Measurements from ENCODE around the gene PKM.
"Not testable (repeated sequence)": the region's sequence is repeated elsewhere in the genome, so short reads cannot be mapped to it uniquely, and the experiment has no call there.

PKM gene

DNA sequence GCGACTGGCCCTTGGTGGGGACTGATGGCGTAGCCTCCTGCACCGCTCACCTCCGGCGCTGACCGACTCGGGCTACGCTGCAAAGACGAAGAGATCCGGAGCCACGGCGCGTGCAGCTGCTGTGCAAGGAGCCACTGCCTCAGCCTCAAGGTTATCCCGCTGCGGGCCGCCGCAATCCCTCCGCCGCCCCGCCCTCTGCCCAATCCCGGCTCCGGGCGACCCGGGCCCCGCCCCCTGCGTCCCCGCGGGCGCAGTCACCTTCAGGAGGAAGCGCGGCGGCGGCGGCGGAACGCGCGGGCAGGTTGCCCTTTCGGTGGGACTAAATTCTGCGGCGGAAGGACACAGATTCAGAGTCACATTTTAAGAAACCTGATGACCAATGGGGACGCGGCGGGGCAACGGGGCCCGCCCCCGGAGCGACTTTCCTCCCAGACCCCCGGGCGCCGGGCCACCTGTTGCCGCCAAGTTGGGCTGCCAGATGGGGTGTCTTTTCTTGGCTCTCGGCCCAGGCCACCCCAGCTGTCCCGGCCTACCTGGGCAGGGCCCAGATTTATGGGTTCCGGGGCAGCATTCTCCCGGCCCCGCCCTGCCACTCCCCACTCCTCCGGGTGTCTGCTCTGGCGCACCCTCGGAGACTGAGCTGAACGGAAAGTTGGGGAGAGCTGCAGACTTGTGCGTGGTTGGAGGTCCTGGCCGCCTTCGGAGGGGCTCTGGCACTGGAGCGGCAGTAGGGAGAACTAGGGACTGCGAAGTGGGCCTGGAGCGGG lies at the start of gene PKM:
Gene PKM (minus strand): TSS at position 125 of the 767 bp plus-strand sequence. CDS start 12,093 bp downstream, outside the sequence.
- H3K4me3 ChIP-seq (ENCODE audit: low read depth, low read length), result peak within 1 kb of the TSS; percentile 87
- TF ChIP-seq, protein P1, sequence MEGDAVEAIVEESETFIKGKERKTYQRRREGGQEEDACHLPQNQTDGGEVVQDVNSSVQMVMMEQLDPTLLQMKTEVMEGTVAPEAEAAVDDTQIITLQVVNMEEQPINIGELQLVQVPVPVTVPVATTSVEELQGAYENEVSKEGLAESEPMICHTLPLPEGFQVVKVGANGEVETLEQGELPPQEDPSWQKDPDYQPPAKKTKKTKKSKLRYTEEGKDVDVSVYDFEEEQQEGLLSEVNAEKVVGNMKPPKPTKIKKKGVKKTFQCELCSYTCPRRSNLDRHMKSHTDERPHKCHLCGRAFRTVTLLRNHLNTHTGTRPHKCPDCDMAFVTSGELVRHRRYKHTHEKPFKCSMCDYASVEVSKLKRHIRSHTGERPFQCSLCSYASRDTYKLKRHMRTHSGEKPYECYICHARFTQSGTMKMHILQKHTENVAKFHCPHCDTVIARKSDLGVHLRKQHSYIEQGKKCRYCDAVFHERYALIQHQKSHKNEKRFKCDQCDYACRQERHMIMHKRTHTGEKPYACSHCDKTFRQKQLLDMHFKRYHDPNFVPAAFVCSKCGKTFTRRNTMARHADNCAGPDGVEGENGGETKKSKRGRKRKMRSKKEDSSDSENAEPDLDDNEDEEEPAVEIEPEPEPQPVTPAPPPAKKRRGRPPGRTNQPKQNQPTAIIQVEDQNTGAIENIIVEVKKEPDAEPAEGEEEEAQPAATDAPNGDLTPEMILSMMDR (conservative IDR thresholded peaks at IDR 0.05; ENCODE audit: low read depth, low read length), result no peak

DNA sequence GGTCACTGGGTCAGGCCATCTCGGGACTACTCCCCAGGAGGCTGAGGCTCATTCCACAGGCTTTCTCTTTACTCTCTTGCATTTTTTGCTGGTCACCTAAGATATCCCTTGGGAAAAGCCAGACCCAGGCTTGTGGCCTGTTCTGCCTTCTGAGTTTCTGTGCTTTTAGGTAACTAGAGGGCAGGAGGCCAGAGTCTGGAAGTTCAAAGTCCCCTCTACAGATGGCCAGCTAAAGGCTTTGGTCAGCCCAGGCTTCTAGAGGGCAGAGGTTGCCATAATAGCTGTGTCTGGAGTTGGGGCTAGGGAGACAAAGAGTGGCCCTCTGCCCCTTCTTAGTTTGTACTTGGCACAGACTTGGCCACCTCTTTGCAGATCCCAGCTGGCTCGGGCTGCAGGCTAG lies 49.8 kb upstream of the PKM start:
- TF ChIP-seq, protein P1 (conservative IDR thresholded peaks at IDR 0.05; ENCODE audit: low read depth, low read length), result no peak
- H3K4me3 ChIP-seq (ENCODE audit: low read depth, low read length), result no peak overlapping the region
- no peak for DNase-seq (ENCODE audit: low read depth)

More for the DNA sequence above, at the start of gene PKM:
- DNase-seq (ENCODE audit: low read depth), result peak; percentile 97

DNA sequence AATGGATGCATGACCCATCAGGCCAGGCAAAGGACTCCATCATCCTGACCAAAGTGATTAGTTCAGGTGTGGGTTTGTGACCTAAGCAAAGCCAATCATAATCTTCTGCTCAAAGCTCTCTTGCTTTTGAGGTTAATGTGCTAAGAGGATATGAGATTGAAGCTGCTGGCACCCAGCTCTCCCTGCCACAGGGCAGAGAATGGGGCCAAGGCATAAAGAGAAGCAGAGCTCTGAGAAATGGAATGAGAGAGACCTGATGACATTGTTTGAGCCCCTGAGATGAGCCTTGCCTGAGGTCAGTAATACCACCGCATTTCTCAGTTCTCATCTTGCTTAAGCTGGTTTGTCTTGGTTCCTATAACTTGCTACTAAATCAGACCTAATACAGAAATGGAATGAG lies 47.7 kb upstream of the PKM start:
- DNase-seq (ENCODE audit: low read depth), result no peak
- TF ChIP-seq, protein P1 (conservative IDR thresholded peaks at IDR 0.05; ENCODE audit: low read depth, low read length), result no peak
- H3K4me3 ChIP-seq (ENCODE audit: low read depth, low read length), result no peak overlapping the region

DNA sequence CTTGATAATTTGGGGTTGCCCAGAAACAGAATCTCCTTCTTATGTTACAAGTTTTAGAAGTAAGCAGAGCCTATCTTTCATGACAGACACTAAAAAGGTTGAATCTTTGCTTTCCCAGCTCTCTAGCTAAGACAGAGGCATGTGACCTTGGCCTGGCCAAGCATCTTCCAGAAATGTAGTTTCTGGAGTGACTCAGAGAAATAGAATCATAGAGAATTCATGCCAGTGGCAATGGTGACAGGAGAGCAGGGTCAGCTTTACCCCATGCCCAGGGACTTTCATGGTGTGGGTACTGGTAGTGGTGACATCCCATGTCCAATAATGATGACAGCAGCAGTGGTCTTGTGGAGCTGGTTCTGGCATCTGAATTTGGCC lies 45.3 kb upstream of the PKM start:
- peak; percentile 5 for DNase-seq (ENCODE audit: low read depth)
- H3K4me3 ChIP-seq (ENCODE audit: low read depth, low read length), result no peak overlapping the region
- TF ChIP-seq, protein P1 (conservative IDR thresholded peaks at IDR 0.05; ENCODE audit: low read depth, low read length), result no peak

DNA sequence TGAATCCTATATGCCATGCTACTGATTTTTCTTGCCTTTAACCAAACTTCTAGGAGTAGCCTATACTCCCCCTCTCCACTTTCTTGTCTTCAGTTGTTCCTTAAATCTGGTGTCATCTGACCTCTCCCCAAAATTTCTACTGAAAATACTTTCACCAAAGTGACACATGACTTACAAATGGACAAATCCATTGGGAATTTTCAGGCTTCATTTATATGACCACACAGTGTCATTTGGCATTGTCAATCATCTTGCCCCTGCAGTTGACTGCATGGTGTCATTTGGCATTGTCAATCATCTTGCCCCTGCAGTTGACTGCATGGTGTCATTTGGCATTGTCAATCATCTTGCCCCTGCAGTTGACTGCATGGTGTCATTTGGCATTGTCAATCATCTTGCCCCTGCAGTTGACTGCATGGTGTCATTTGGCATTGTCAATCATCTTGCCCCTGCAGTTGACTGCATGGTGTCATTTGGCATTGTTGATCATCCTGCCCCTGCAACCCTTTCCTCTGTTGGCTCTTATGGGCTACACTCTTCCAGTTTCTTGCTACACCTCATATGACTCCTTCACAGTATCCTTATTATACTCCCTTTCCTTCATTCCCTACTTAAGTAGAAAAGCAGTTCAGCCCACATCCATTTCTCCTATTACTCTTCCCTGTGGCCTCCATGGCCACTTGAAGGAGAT lies 44.8 kb upstream of the PKM start:
- H3K4me3 ChIP-seq (ENCODE audit: low read depth, low read length), result not testable (repeated sequence)

DNA sequence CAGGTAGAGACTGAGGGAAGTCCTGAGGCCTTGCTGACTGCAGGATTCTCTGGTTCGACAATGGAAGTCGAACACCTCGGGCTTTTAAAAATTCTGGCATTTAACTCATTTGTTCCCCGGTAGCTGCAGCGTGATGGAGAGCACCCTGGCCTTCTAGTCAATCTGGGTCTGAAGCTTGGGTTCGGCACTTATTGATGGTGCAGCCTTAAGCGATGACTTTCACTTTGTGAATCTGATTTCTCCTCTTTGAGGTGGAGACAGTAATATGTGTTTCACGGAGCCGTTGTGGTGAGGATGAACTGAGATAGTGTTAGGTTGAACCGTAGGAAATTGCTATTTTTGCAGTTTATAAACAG lies 42.0 kb upstream of the PKM start:
- no peak for DNase-seq (ENCODE audit: low read depth)
- peak overlapping the region; percentile 93 for H3K4me3 ChIP-seq (ENCODE audit: low read depth, low read length)
- TF ChIP-seq, protein P1 (conservative IDR thresholded peaks at IDR 0.05; ENCODE audit: low read depth, low read length), result no peak

More for the DNA sequence above, 44.8 kb upstream of the PKM start:
- not testable (repeated sequence) for DNase-seq (ENCODE audit: low read depth)

DNA sequence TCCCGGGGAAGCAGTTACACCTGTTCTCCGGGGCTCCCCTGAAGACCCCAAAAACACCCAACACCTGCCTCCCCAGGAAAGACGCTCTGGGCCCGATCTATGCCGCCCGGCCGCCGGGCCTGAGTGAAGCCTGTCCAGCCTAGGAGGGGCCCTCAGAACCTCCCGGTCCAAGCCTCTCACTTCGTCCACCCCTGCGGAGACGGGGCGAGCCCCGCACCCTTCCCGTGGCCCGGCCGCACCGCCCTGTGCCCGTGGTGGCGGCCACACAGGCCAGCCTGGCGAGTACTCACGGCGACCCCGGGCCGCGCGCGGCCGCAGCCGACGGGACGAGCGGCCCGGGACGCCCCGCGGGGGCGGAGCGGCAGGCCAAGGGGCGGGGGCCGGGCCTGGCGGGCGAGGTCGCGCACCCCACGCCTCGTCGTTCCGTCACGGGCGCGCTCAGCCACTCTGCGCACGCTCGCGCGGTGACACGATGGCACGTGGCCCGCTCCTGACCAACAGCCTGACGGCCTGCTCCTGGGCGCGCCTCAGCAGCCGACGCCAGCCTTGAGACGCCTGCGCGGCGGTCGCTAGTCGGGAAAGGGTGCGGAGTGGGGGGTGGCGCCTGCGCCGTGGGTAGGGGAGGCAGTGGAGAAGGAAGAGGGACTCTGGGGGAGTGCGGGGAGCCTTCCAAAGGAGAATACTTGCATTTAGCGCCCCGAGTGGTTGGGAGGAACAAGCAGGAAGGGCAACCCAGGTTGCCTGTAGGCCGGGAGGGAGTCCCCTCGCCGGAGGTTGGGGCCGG lies 41.4 kb upstream of the PKM start, which contains the start of gene PARP6:
Gene PARP6 (minus strand): TSS at position 342 of the 784 bp plus-strand sequence. CDS start 5,077 bp downstream, outside the sequence.
- TF ChIP-seq, protein P1 (conservative IDR thresholded peaks at IDR 0.05; ENCODE audit: low read depth, low read length), result peak; percentile 74
- peak within 1 kb of the TSS; percentile 93 for H3K4me3 ChIP-seq (ENCODE audit: low read depth, low read length)
- peak; percentile 99 for DNase-seq (ENCODE audit: low read depth)
